GM12878 (cell line): ENCODE results near the gene EXOSC1. TPM values are rescaled to one million over a fixed set of nuclear protein-coding genes. Genes with fewer than 3 reads are reported as not detected.

ENCODE experiments used
- ATAC-seq: fragments of 200-7000 bp; cut with Tn5 transposase; 3 replicates; pipeline ENCODE4 v1.9.1; 2020; ENCODE audit warnings: mild to moderate bottlenecking, moderate library complexity
- BruUV-seq: library from RNA; stranded (reverse); fragments of 400-500 nt; replicated peaks from 2 replicates; lab custom pipeline; 2021; lab: Mats Ljungman, UMichigan
- CTCF ChIA-PET: fragments of 300-600 bp; sonication (Branson Sonifier 250); formaldehyde crosslinking; extraction: SDS; loops from one replicate; lab custom pipeline; 2021; ENCODE audit warnings: inconsistent platforms; lab: Yijun Ruan, JAX
- POLR2A ChIA-PET: fragments of 350-600 bp; formaldehyde crosslinking; extraction: SDS; loops from one replicate; lab custom pipeline; 2021; ENCODE audit warnings: inconsistent platforms; lab: Charles Lee
- RAD21 ChIA-PET: fragments of 300-600 bp; sonication (Branson Sonifier 250); formaldehyde crosslinking; loops from one replicate; lab custom pipeline; 2023; ENCODE audit warnings: antibody characterized with exemption; ENCODE audit not compliant: unreplicated experiment; lab: Charles Lee
- SMC1A ChIA-PET: fragments of 300-600 bp; sonication (Branson Sonifier 250); formaldehyde crosslinking; loops from one replicate; lab custom pipeline; 2023; ENCODE audit not compliant: unreplicated experiment, uncharacterized antibody; lab: Charles Lee
- DNase-seq: peaks from one replicate; pipeline ENCODE4 v3.0.0-alpha.2; 2011; ENCODE audit warnings: low read depth, low spot score
- FAIRE-seq: peaks from 3 replicates; lab custom pipeline; 2011; peaks lifted over from hg19 to GRCh38; lab: Jason Lieb, UNC
- H2AFZ ChIP-seq: 2 replicates; pipeline ENCODE4 v1.6.0; 2011; ENCODE audit warnings: low read depth, low read length, control low read depth; ENCODE audit not compliant: control insufficient read depth
- H3K27ac ChIP-seq: 2 replicates; pipeline ENCODE4 v1.5.1; 2011; ENCODE audit warnings: control low read depth; ENCODE audit not compliant: control insufficient read depth, insufficient read depth
- H3K27me3 ChIP-seq, 2 experiments: replicated peaks in 1 of 2; 2 replicates each; pipeline versions ENCODE4 v1.6.0 to v1.6.1; 2011; ENCODE audit warnings: low read length in 1 of 2; ENCODE audit not compliant: control insufficient read depth in 2 of 2, insufficient read depth in 2 of 2
- H3K36me3 ChIP-seq, 2 experiments: 2 replicates each; pipeline ENCODE4 v1.5.1; 2011; ENCODE audit warnings: low read length in 1 of 2; ENCODE audit not compliant: control insufficient read depth in 2 of 2, insufficient read depth in 2 of 2
- H3K4me1 ChIP-seq: 2 replicates; pipeline ENCODE4 v1.6.1; 2011; ENCODE audit warnings: mild to moderate bottlenecking, low read length, moderate library complexity, mixed read lengths; ENCODE audit not compliant: control insufficient read depth, insufficient read depth
- H3K4me2 ChIP-seq: 2 replicates; pipeline ENCODE4 v1.6.0; 2011; ENCODE audit warnings: control low read depth; ENCODE audit not compliant: control insufficient read depth, insufficient read depth
- H3K4me3 ChIP-seq: fragments of 200-600 bp; sonication (generic); 2 replicates; pipeline ENCODE4 v1.5.1; 2016
- H3K79me2 ChIP-seq: 2 replicates; pipeline ENCODE4 v1.6.0; 2011; ENCODE audit warnings: low read length; ENCODE audit not compliant: control insufficient read depth, insufficient read depth
- H3K9ac ChIP-seq: 2 replicates; pipeline ENCODE4 v1.8.0; 2011; ENCODE audit warnings: low read length, control low read depth, mixed read lengths; ENCODE audit not compliant: control insufficient read depth, insufficient read depth
- H3K9me3 ChIP-seq: replicated peaks from 3 replicates; pipeline ENCODE4 v1.5.1; 2011; ENCODE audit warnings: mild to moderate bottlenecking, low read length; ENCODE audit not compliant: control insufficient read depth, insufficient read depth
- H4K20me1 ChIP-seq: 2 replicates; pipeline ENCODE4 v1.6.0; 2011; ENCODE audit not compliant: control insufficient read depth, insufficient read depth
- CBX3 ChIP-seq: fragments of 200-600 bp; sonication (generic); IDR thresholded peaks from 2 replicates; pipeline ENCODE4 v1.6.1; 2016; ENCODE audit warnings: low read depth, borderline replicate concordance
- DPF2 ChIP-seq: fragments of 450-650 bp; IDR thresholded peaks from 2 replicates; pipeline ENCODE4 v1.6.1; 2017; ENCODE audit warnings: mild to moderate bottlenecking
- MXI1 ChIP-seq: fragments of 150-350 bp; IDR thresholded peaks from 2 replicates; pipeline ENCODE4 v1.6.1; 2011; ENCODE audit warnings: low read depth, mild to moderate bottlenecking, inconsistent platforms, low read length, improper control_type of control experiment
- WGBS: methylation state at CpG from one replicate; pipeline ENCODE4 v1.1.6; 2016; ENCODE audit warnings: low lambda C conversion rate; ENCODE audit not compliant: insufficient replicate concordance, insufficient coverage; ENCODE audit errors: missing lambda C conversion rate; 5-methylcytosine and 5-hydroxymethylcytosine counted together
- in situ Hi-C: fragments of 300-500 bp; cut with MboI; formaldehyde crosslinking; loops from 9 replicates; pipeline ENCODE4 v1.14.3; 2018; ENCODE audit warnings: mixed read lengths
- intact Hi-C: fragments of 100-400 bp; cut with micrococcal nuclease; formaldehyde crosslinking; loops from one replicate; pipeline ENCODE4 v1.14.2; 2022; ENCODE audit not compliant: unreplicated experiment
- polyA plus RNA-seq, 11 experiments: library from polyadenylated mRNA; depleted of rRNA in 4 of 11; unstranded in 6 of 11; stranded (reverse) in 5 of 11; fragments of >200 nt; fragmentation: Nextera tagmentation in 4 of 11; fragmentation: Illumina TruSeq in 1 of 11; extraction: Ambion mirVana in 4 of 11; extraction: Trizol in 1 of 11; gene quantifications; 1 replicate in 1 of 11; 2 replicates in 10 of 11; pipeline versions ENCODE4 v1.2.1 to v1.2.3, GENCODE V29; 2011 to 2016; ENCODE audit warnings: inconsistent platforms in 2 of 11, missing spikeins in 2 of 11, low read depth in 1 of 11
- total RNA-seq, 4 experiments: library from RNA; depleted of rRNA in 3 of 4; stranded (reverse); fragments of >200 nt in 3 of 4; fragmentation: Illumina TruSeq in 1 of 4; extraction: Trizol in 1 of 4; gene quantifications; 2 replicates each; pipeline versions ENCODE4 v1.2.1 to v1.2.3, GENCODE V29; 2013 to 2021
- TF ChIP-seq, protein P1 (sequence below): fragments of 150-350 bp; IDR thresholded peaks from 2 replicates; pipeline ENCODE4 v1.6.1; 2016; ENCODE audit warnings: low read depth, low read length
- TF ChIP-seq, protein P2 (sequence below): IDR thresholded peaks from 2 replicates; pipeline ENCODE4 v1.6.1; 2012; ENCODE audit warnings: low read depth, low read length, improper control_type of control experiment

The EXOSC1 gene
- total and polyA plus RNA-seq, 10 of the 15 experiments (the other 5 are each of a cell fraction or from before 2014, with no cell fraction given), result 43.4 to 121 (median 75.1) TPM

DNA sequence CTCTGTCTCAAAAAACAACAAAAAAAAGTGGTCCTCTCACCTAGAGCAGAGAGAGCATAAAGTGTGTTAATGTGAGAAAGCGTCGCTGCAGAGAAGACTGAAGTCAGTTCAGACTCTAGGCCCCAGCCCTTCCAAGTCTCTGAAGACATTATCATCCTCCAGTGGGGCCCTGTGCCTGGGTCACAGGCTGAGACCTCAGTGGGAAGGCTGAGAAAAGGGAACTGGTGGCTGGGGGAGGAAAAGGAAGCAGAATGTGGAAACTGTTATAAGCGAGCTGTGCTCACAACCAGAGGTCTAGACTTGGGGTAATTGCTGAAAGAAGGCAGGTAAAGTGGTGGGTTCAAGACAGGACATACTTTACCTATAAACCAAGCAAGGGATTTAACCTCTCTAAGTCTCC lies 39.7 kb downstream of the EXOSC1 start:
- intact Hi-C loops, result loop anchor here (2.0 kb wide), 1 partner anchor 21 kb away; the partner anchor contains the start of gene PGAM1
- ATAC-seq (no peak), FAIRE-seq (no peak), DNase-seq (no peak)
- Histone ChIP-seq H3K9me3 (no peaks in the 10 kb centered on the region), H3K36me3 (no peaks in the 10 kb centered on the region), H3K79me2 (no peaks in the 10 kb centered on the region), H3K27ac (no peak overlapping the region), H3K27me3 (no peaks in the 10 kb centered on the region), H3K4me1 (no peaks in the 10 kb centered on the region), H2AFZ (no peak overlapping the region), H3K4me3 (no peak overlapping the region), H4K20me1 (no peaks in the 10 kb centered on the region), H3K9ac (no peak overlapping the region), H3K4me2 (no peak overlapping the region)
- ChIA-PET RAD21 (interaction anchor here (1.2 kb wide), 1 partner anchor 116 kb away, joined by 4 read pairs; no protein-coding TSS in a partner anchor), CTCF (interaction anchor here (1.0 to 2.9 kb wide), 4 partner anchors 8 to 127 kb away, joined by 3 to 18 read pairs (median 4); no protein-coding TSS in a partner anchor), POLR2A (interaction anchor here (0.9 kb wide), 1 partner anchor 86 kb away, joined by 5 read pairs; no protein-coding TSS in a partner anchor), SMC1A (interaction anchor here (0.9 kb wide), 1 partner anchor 147 kb away, joined by 4 read pairs; no protein-coding TSS in a partner anchor)
- in situ Hi-C loops, result no loop called here
- no TSS peak for BruUV-seq
- WGBS, result 38% methylated on average over 3 of the region's 3 CpGs
- TF ChIP-seq, protein P1, sequence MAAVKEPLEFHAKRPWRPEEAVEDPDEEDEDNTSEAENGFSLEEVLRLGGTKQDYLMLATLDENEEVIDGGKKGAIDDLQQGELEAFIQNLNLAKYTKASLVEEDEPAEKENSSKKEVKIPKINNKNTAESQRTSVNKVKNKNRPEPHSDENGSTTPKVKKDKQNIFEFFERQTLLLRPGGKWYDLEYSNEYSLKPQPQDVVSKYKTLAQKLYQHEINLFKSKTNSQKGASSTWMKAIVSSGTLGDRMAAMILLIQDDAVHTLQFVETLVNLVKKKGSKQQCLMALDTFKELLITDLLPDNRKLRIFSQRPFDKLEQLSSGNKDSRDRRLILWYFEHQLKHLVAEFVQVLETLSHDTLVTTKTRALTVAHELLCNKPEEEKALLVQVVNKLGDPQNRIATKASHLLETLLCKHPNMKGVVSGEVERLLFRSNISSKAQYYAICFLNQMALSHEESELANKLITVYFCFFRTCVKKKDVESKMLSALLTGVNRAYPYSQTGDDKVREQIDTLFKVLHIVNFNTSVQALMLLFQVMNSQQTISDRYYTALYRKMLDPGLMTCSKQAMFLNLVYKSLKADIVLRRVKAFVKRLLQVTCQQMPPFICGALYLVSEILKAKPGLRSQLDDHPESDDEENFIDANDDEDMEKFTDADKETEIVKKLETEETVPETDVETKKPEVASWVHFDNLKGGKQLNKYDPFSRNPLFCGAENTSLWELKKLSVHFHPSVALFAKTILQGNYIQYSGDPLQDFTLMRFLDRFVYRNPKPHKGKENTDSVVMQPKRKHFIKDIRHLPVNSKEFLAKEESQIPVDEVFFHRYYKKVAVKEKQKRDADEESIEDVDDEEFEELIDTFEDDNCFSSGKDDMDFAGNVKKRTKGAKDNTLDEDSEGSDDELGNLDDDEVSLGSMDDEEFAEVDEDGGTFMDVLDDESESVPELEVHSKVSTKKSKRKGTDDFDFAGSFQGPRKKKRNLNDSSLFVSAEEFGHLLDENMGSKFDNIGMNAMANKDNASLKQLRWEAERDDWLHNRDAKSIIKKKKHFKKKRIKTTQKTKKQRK, result no peak
- TF ChIP-seq DPF2 (no peak), MXI1 (no peak), CBX3 (no peak)
- TF ChIP-seq, protein P2, sequence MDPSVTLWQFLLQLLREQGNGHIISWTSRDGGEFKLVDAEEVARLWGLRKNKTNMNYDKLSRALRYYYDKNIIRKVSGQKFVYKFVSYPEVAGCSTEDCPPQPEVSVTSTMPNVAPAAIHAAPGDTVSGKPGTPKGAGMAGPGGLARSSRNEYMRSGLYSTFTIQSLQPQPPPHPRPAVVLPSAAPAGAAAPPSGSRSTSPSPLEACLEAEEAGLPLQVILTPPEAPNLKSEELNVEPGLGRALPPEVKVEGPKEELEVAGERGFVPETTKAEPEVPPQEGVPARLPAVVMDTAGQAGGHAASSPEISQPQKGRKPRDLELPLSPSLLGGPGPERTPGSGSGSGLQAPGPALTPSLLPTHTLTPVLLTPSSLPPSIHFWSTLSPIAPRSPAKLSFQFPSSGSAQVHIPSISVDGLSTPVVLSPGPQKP, result no peak
